ENCODE results near the gene TMEM92.

TMEM92 gene

GRCh38 chr17:50274142-50274896 lies at the start of gene TMEM92:
Gene TMEM92, plus strand, starts transcription at chr17:50274466. Its CDS starts 36 bp downstream, at chr17:50274502.
- no peak for DNase-seq (ENCODE audit: low spot score)

DNA sequence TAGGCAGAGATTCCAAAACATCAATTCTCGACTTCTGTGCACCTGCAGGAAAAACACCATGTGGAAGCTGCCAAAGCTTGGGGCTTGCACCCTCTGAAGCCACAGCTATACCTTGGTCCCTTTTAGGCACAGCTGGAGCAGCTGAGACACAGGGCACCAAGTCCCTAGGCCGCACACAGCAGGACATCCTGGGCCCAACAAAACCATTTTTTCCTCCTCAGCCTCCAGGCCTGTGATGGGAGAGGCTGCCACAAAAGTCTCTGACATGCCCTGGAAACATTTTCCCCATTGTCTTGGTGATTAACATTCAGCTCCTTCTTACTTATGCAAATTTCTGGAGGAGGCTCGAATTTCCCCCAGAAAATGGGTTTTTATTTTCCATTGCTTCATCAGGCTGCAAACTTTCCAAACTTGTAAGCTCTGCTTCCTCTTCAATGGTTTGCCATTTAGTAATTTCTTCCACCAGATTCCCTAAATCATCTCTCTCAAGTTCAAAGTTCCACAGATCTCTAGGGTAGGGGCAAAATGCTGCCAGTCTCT lies 48.5 kb upstream of the TMEM92 start:
- DNase-seq (ENCODE audit: low spot score) = no peak

DNA sequence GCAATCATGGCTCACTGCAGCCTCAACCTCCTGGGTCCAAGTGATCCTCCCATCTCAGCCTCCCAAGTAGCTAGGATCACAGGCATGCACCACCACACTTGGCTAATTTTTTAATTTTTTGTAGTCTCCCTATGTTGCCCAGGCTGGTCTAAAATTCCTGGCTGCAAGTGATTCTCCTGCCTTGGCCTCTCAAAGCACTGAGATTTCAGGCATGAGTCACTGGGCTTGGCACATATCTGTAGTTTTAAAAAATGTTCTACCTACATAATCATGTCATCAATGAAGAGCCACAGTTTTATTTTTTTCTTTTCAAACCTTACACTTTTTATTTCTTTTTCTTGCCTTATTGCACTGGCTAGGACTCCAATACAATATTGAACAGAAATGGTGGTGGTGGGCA lies 39.7 kb upstream of the TMEM92 start:
- DNase-seq (ENCODE audit: low spot score) = no peak

DNA sequence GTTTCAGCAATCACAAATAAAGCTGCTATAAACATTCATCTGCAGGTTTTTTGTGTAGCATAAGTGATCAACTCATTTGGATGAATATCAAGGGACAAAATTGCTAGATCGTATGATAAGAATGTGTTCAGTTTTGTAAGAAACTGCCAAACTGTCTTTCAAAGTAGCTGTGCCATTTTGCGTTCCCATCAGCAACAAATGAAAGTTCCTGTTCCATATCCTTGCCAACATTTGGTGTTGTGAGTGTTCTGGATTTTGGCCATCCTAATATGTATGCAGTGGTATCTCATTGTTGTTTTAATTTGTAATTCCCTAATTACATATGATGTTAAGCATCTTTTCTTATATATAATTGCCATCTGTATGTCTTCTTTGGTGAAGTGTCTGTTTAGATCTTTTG lies 36.4 kb upstream of the TMEM92 start:
- no peak for DNase-seq (ENCODE audit: low spot score)

- DNase-seq (ENCODE audit: low spot score) = no peak
These were observed 35.5 kb upstream of the TMEM92 start for GRCh38 chr17:50238601-50239280.

DNA sequence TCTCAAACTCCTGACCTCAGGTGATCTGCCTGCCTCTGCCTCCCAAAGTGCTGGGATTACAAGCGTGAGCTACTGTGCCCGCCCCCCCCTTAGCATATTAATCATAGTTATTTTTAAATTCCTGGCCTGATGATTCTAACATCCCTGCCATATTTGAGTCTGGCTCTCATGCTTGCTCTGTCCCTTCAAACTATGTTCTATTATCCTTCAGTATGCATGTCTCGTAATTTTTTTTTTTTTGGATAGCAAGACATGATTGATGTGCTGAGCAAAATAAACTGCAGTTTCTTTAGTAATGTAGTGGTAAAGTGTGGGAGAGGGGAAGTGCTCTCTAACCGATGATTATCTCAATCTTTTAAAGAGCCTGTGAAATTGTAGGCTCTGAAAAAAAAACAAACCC lies 34.3 kb upstream of the TMEM92 start:
- DNase-seq (ENCODE audit: low spot score) = no peak

- DNase-seq (ENCODE audit: low spot score) = peak; percentile 29
These were observed 33.4 kb upstream of the TMEM92 start for GRCh38 chr17:50240851-50241250.

- DNase-seq (ENCODE audit: low spot score) = no peak
These were observed 32.8 kb upstream of the TMEM92 start for GRCh38 chr17:50241431-50241830.

- DNase-seq (ENCODE audit: low spot score) = no peak
These were observed 29.5 kb upstream of the TMEM92 start for GRCh38 chr17:50244771-50245170.

DNA sequence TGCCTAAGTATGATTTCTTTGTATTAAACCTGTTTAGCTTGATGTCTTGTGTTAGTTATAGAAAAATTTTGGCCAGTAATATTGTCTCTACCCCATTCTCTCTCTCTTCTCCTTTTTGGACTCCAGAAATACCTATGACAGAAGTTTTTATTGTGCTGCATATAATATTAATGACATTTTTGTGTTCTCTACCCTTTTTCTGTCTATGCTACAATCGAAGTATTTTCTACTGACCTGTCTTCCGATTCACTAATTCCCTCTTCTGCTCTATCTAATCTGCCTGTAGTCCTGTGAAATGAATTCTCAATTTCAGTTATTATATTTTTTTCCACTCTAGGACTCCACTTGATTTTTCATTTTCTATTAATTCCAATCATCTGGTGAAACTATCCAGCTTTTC lies 26.0 kb upstream of the TMEM92 start:
- DNase-seq (ENCODE audit: low spot score) = no peak

- DNase-seq (ENCODE audit: low spot score) = no peak
These were observed 21.5 kb upstream of the TMEM92 start for GRCh38 chr17:50252781-50253180.

DNA sequence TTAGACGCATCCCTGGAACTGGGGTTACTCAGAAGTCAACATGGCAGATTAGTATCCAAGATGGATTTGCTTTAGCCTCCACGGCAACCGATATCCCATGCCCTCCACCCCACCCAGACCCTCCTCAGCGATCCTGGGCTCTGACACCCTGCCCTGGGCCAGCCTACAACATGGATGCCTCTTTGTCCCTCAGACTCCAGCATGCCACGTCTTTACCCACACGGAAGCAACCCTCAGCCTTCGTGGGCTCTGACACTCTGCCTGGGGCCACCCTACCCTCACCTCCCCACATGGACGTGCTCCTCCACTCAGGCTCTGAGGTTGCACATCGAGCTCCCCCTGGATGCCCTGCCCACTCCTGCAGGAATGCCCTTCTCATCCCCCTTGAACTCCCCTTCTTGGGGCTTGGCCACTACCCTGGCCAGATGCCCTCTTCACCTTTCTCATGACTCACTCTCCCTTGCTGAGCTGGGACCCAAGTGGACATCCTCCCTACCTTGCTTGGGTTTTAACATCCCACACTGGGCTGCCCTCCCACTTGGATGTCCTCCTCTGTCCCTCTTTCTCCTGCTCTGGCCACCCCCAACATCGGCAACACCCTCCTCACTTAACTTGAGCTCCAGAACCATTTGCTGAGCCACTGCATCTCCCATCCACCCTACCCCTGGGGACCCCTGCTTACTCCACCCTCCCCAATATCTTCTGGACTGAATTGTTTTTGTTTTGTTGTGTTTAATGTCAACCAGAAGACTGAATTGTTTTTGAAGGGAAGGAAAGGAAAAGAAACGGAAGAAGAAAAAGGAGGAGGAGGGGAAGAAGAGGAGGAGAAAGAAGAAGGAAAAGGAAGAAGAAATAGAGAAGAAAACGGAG lies 18.3 kb upstream of the TMEM92 start:
- no peak for DNase-seq (ENCODE audit: low spot score)

DNA sequence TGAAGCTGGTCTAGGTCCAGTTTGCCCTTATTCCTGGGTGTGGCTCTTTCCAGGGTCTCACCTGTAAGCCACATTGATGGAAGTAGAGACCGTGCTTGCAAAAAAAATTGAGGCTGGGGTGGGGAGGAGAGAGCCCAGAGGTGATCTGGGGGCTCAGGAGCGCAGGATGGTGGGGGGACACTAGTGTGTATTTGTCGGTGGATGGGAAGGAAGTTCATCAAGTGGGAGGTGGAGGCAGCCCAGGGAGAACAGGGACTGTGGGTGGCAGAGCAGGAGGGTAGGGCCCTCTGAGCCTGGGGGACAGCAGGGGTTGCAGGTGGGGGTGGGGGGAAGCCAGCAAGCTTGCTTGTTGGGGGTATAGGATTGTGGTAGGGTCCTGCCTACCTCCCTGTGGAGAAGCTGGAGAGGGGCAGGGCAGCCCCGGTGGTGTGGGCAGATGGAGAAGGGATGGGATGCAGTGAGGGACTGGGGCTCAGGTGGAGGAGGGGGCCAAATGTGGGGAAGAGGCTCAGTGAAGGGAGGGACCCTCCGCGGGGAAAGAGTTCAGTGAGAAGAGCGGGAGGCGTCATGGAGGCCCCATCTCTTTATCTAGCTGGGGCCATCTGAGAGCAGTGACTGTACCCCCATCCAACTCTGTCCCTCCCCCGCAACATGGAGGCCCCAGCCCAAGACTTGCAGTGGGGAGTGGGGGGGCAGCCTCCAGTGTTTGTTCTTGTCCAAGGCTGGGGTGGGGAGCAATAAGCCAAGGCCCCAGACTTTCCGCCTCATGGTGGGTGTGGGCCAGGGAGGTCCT lies 17.2 kb upstream of the TMEM92 start:
- DNase-seq (ENCODE audit: low spot score) = no peak

GRCh38 chr17:50257676-50258224 lies 16.5 kb upstream of the TMEM92 start:
- peak; percentile 31 for DNase-seq (ENCODE audit: low spot score)

GRCh38 chr17:50258647-50259476 lies 15.4 kb upstream of the TMEM92 start:
- peak; percentile 89 for DNase-seq (ENCODE audit: low spot score)

GRCh38 chr17:50259477-50260324 lies 14.6 kb upstream of the TMEM92 start:
- peak; percentile 34 for DNase-seq (ENCODE audit: low spot score)

DNA sequence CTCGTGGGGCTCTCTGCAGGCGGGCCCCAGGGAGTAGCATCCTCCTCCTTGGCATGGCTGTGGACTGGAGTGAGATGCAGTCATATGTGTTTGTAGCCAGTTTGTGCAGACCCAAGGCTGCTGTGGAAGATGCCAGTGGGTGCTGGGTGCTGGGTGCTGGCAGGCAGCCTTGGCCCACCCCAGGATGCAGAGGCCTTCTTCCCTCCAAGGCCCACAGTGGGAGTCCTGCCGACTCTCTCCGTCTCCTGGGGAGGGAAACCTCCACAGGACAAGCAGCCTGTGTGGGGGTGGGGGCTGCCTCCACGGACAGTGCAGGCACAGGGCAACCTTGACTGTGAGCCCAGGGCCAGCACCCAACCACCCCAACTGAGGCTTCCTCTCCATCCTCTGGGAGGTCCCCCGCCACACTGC lies 13.8 kb upstream of the TMEM92 start:
- DNase-seq (ENCODE audit: low spot score) = no peak

- no peak for DNase-seq (ENCODE audit: low spot score)
These were observed 13.0 kb upstream of the TMEM92 start for GRCh38 chr17:50261051-50261915.
